Nephron progenitor cell (in vitro differentiated cells): ENCODE results near the gene IKZF3.

Source experiments
- DNase-seq: peaks from one replicate; pipeline ENCODE4 v3.0.0; 2021
- H3K27ac Mint-ChIP-seq: 2 replicates; pipeline ENCODE4 v1.8.0; 2021; ENCODE audit warnings: mild to moderate bottlenecking, moderate library complexity, mixed read lengths
- H3K27me3 Mint-ChIP-seq: 2 replicates; pipeline ENCODE4 v1.8.0; 2021; ENCODE audit warnings: mild to moderate bottlenecking, low read depth, mixed read lengths; ENCODE audit not compliant: poor library complexity
- H3K36me3 Mint-ChIP-seq: 2 replicates; pipeline ENCODE4 v1.8.0; 2021; ENCODE audit warnings: low read depth, mixed read lengths
- H3K4me1 Mint-ChIP-seq: 2 replicates; pipeline ENCODE4 v1.8.0; 2021; ENCODE audit warnings: mixed read lengths
- H3K4me3 Mint-ChIP-seq: 2 replicates; pipeline ENCODE4 v1.8.0; 2021; ENCODE audit warnings: mild to moderate bottlenecking, moderate library complexity, mixed read lengths
- H3K9me3 Mint-ChIP-seq: 2 replicates; pipeline ENCODE4 v1.8.0; 2021; ENCODE audit warnings: mild to moderate bottlenecking, moderate library complexity, mixed read lengths
- TF ChIP-seq, protein P1 (sequence below): fragments of 200-600 bp; sonication (generic); IDR thresholded peaks from 2 replicates; pipeline ENCODE4 v1.5.0; 2021; ENCODE audit warnings: antibody characterized with exemption

IKZF3 gene

DNA sequence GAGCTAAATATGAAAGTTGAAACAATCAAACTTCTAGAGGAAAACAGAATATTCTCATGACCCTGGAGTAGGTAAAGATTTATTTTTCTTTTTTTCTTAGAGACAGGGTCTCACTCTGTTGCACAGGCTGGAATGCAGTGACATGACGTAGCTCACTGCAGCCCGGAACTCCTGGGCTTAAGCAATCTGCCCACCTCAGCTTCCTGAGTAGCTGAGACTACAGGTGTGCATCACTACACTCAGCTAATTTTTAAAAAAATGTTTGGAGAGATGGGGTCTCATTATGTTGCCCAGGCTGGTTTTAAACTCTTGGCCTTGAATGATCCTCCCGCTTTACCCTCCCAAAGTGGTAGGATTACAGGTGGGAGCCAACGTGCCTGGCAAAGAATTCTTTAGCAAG is 15.5 kb downstream of the IKZF3 start:
- Mint-ChIP-seq H3K27ac (no peak overlapping the region), H3K27me3 (peaks cover 36% of the 10 kb centered on the region), H3K4me3 (no peak overlapping the region), H3K36me3 (no peaks in the 10 kb centered on the region), H3K9me3 (no peaks in the 10 kb centered on the region), H3K4me1 (peaks cover 17% of the 10 kb centered on the region)
- DNase-seq, result no peak
- TF ChIP-seq, protein P1, sequence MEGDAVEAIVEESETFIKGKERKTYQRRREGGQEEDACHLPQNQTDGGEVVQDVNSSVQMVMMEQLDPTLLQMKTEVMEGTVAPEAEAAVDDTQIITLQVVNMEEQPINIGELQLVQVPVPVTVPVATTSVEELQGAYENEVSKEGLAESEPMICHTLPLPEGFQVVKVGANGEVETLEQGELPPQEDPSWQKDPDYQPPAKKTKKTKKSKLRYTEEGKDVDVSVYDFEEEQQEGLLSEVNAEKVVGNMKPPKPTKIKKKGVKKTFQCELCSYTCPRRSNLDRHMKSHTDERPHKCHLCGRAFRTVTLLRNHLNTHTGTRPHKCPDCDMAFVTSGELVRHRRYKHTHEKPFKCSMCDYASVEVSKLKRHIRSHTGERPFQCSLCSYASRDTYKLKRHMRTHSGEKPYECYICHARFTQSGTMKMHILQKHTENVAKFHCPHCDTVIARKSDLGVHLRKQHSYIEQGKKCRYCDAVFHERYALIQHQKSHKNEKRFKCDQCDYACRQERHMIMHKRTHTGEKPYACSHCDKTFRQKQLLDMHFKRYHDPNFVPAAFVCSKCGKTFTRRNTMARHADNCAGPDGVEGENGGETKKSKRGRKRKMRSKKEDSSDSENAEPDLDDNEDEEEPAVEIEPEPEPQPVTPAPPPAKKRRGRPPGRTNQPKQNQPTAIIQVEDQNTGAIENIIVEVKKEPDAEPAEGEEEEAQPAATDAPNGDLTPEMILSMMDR, result no peak

- H3K27me3 Mint-ChIP-seq, result peaks cover 46% of the 10 kb centered on the region
These were observed 17.9 kb downstream of the IKZF3 start for GRCh38 chr17:39846205-39846604.

GRCh38 chr17:39845052-39845846 is 18.9 kb downstream of the IKZF3 start:
- Mint-ChIP-seq H3K9me3 (no peaks in the 10 kb centered on the region), H3K4me1 (peaks cover 17% of the 10 kb centered on the region), H3K27ac (no peak overlapping the region), H3K36me3 (no peaks in the 10 kb centered on the region), H3K4me3 (no peak overlapping the region), H3K27me3 (peaks cover 51% of the 10 kb centered on the region)
- DNase-seq, result no peak
- TF ChIP-seq, protein P1, result no peak

More at GRCh38 chr17:39846205-39846604, 17.9 kb downstream of the IKZF3 start:
- no peaks in the 10 kb centered on the region for H3K9me3 Mint-ChIP-seq
- H3K4me1 Mint-ChIP-seq, result peaks cover 17% of the 10 kb centered on the region
- DNase-seq, result no peak
- no peak overlapping the region for H3K27ac Mint-ChIP-seq
- H3K4me3 Mint-ChIP-seq, result no peak overlapping the region
- H3K36me3 Mint-ChIP-seq, result no peaks in the 10 kb centered on the region
- TF ChIP-seq, protein P1, result no peak

GRCh38 chr17:39841134-39841683 is 22.9 kb downstream of the IKZF3 start:
- no peak for DNase-seq
- peaks cover 26% of the 10 kb centered on the region for H3K9me3 Mint-ChIP-seq

DNA sequence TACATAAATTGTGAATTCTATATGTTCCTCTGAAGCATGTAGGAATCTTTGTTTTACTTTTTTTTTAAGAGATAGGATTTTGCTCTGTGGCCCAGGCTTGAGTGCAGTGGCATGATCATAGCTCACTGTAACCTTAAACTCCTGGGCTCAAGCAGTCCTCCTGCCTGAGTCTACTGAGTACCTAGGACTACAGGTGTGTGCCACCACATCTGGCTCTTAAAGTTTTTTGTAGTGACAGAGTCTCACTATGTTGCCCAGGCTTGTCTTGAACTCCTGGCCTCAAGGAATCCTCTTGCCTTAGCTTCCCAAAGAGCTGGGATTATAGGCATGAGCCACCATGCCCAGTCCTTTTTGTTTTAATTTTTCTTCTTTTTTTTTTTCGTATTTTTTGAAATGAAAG is 25.3 kb downstream of the IKZF3 start:
- TF ChIP-seq, protein P1, result no peak
- H3K27ac Mint-ChIP-seq, result no peak overlapping the region
- H3K36me3 Mint-ChIP-seq, result peaks cover 8% of the 10 kb centered on the region
- peaks cover 57% of the 10 kb centered on the region for H3K27me3 Mint-ChIP-seq
- no peaks in the 10 kb centered on the region for H3K4me1 Mint-ChIP-seq
- no peak for DNase-seq
- H3K4me3 Mint-ChIP-seq, result no peak overlapping the region
- peaks cover 43% of the 10 kb centered on the region for H3K9me3 Mint-ChIP-seq

More at GRCh38 chr17:39841134-39841683, 22.9 kb downstream of the IKZF3 start:
- no peaks in the 10 kb centered on the region for H3K4me1 Mint-ChIP-seq
- H3K36me3 Mint-ChIP-seq, result peaks cover 8% of the 10 kb centered on the region
- no peak overlapping the region for H3K4me3 Mint-ChIP-seq
- peaks cover 53% of the 10 kb centered on the region for H3K27me3 Mint-ChIP-seq
- H3K27ac Mint-ChIP-seq, result no peak overlapping the region
- TF ChIP-seq, protein P1, result no peak
